ENCODE measurements around the gene TPI1. TPM values are rescaled to one million over a fixed set of nuclear protein-coding genes. Genes with fewer than 3 reads are reported as not detected.
A peak's percentile ranks its signal among the peaks of the same experiment; 100 is the strongest.

Gene TPI1
- total RNA-seq, 2 donors from 2014 or later: 694 to 1,875 TPM

DNA sequence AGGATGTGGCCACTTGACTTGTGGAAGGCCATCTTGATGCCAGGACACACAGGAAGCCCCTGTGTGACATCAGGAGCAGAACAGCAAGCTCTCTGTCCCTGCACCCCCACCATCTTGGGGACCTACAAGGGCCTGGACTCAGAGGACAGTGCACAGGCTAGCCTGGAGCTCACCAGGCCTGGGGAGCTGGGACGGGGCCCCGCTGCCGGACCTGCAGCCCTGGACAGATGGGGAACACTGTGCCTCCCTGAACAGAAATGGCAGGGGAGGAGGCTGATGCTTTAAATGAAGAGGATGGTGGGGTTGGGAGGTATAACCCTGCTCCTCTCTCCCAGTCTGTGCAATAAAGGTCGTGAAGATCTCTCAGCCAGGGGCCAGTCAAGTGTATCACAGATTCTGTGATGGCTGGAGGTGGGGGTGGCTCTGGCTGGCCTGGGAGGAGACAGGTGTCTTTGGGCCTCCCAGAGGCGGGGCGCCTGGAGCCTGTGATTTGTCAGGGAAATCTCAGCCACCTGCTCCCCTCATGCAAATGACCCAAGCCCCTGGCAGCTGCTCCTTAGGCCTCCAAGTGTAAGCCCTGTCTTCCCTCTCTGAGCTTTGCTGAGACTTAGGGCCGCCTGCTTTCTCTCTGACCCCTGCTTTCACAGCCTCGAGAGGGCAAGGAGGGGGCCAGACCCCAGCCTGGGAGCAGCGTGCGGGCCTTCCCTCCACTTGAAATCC is 27.7 kb upstream of the TPI1 start:
- H3K36me3 Mint-ChIP-seq: no peaks in the 10 kb centered on the region
- no peaks in the 10 kb centered on the region for H3K9me3 Mint-ChIP-seq
- DNase-seq (ENCODE audit: low spot score in 2 of 2) (no peak), ATAC-seq (no peak)
- H3K27ac Mint-ChIP-seq: no peak overlapping the region

DNA sequence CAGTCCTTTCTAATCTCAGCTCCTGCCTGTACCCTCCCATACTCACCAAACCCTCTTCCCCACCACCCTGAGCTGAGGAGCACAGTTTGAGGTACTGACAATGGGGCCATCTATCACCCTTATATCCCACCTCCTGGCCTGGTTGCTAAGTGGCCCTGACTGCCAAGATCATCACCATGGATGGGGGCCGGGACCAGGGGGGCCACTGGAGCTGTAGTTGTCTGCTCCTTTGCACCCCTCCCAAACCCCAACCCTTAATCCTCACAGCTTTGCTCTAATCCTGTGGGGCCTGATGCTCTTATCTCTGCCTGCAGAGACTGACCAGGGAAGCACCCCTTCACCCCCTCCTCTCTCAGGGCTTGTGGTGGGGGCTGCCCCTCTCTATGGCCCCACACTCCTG is 27.0 kb upstream of the TPI1 start:
- no peaks in the 10 kb centered on the region for H3K36me3 Mint-ChIP-seq
- DNase-seq (ENCODE audit: low spot score in 2 of 2) (no peak), ATAC-seq (no peak)
- no peak overlapping the region for H3K27ac Mint-ChIP-seq
- no peaks in the 10 kb centered on the region for H3K9me3 Mint-ChIP-seq

DNA sequence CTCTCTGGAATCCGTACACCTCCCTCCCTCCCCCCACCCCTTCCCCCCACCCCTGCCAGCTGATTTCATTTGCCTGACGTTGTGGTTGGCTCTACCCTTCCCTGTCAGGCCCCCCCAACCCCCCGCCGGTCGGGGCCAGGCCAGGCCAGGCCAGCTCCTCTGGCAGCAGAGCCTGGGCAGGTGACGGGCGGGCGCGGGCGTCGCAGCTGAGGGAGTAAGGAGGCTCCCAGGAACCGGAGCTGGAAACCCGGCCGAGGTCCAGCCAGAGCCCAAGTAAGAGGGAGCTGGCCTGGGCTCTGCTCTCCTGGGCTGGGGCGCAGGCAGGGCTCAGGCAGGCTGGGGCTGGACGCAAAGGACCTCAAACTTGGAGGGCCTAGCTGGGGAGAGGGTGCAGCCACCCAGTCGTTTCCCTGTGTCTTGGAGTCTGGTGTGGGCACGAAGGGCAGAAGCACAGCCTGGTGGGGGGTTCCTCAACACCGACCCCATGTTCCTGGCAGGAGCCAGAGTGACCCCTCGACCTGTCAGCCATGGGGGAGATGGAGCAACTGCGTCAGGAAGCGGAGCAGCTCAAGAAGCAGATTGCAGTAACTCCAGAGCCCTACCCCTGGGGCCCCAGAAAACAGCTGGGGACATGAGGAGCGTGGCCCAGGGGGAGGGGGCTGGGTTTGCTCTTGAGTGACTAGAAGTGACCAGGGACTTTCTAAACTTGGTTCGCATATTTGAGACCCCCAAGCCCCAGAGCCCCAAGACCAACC is 26.4 kb upstream of the TPI1 start, which contains the start of gene GNB3:
Gene GNB3 (plus strand): TSS at position 165 of the 755 bp plus-strand sequence. CDS start 363 bp downstream, at position 528.
- H3K9me3 Mint-ChIP-seq: no peaks in the 10 kb centered on the region
- H3K36me3 Mint-ChIP-seq: no peaks in the 10 kb centered on the region
- H3K27ac Mint-ChIP-seq: no peak within 1 kb of the TSS
- no peak for ATAC-seq
- DNase-seq (ENCODE audit: low spot score in 2 of 2): no peak

DNA sequence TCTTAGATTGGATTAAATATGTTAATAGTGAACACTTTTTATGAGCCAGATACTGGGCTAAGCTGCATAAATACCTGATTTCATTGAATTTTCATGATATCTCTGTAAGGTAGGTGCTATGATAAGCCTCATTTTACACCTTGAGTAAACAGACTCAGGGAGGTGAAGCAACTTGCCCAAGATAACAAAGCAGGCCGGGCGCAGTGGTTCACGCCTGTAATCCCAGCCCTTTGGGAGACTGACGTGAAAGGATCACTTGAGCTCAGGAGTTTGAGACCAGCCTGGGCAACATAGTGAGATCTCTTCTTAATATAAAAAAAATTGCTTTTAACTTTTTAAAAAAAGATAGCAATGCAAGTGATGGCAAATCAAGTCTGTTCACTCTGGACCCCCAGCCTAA is 25.3 kb upstream of the TPI1 start:
- Mint-ChIP-seq H3K9me3 (no peaks in the 10 kb centered on the region), H3K36me3 (no peaks in the 10 kb centered on the region), H3K27ac (no peak overlapping the region)
- ATAC-seq (no peak), DNase-seq (ENCODE audit: low spot score in 2 of 2) (no peak)

DNA sequence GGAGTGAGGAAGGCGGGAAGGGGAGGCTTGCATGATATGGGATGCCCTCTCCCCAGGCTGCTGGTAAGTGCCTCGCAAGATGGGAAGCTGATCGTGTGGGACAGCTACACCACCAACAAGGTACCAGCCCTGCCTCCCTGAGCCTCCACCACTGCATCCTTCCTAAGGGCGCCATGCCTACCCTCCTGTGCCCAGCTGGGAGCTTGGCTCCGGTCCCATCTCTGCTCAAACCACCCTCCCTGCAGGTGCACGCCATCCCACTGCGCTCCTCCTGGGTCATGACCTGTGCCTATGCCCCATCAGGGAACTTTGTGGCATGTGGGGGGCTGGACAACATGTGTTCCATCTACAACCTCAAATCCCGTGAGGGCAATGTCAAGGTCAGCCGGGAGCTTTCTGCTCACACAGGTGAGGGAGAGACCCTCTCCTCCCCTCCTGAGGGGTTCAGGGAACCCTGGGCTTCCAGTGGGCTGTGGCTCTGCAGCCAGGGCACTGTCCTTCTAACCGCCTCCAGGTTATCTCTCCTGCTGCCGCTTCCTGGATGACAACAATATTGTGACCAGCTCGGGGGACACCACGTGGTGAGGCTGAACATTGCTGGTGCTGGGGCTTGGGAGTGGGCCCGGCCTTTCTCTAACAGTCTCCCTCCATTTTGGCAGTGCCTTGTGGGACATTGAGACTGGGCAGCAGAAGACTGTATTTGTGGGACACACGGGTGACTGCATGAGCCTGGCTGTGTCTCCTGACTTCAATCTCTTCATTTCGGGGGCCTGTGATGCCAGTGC is 24.0 kb upstream of the TPI1 start:
- Mint-ChIP-seq H3K36me3 (peaks cover 0 to 8% of the 10 kb centered on the region in 2 donors), H3K9me3 (no peaks in the 10 kb centered on the region), H3K27ac (no peak overlapping the region)
- ATAC-seq: peak in 1 of 2 donors; percentile 17
- DNase-seq (ENCODE audit: low spot score in 2 of 2): no peak

DNA sequence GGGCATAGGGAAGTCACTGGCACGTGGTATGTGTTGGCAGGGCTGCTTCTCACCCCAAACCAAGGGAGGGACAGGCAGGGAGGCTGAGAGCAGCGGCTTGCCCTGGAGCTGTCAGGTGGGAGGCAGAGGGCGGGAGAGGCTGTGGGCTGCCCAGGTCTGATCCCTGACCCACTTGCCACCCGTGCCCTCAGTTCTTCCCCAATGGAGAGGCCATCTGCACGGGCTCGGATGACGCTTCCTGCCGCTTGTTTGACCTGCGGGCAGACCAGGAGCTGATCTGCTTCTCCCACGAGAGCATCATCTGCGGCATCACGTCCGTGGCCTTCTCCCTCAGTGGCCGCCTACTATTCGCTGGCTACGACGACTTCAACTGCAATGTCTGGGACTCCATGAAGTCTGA is 21.9 kb upstream of the TPI1 start:
- ATAC-seq (no peak), DNase-seq (ENCODE audit: low spot score in 2 of 2) (no peak)
- Mint-ChIP-seq H3K9me3 (no peaks in the 10 kb centered on the region), H3K36me3 (peaks cover 11 to 23% of the 10 kb centered on the region in 2 donors), H3K27ac (no peak overlapping the region)

DNA sequence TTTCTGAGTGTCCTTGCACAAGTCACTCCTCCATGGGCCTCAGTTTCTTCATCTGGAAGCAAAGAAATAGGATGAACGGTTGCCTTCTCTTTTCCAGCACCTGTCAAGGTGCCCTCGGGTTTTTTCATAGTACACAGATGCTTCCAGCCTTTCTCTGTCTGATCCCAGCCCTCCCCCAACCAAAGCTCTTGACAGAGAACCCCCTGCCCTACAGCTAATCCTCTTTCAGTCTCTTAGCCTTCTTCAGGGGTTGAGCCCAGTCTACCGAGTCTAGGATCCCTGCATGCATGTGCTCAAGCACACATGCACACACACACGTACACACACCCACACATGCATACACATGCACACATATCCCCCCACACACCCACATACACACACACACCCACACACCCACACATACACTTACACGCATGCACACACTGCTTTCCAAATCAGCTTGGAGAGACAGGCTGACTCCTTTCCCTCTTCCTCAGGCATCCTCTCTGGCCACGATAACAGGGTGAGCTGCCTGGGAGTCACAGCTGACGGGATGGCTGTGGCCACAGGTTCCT is 20.9 kb upstream of the TPI1 start:
- DNase-seq (ENCODE audit: low spot score in 2 of 2) (no peak), ATAC-seq (no peak)
- Mint-ChIP-seq H3K27ac (peak overlapping the region in 1 of 2 donors; percentile 52), H3K36me3 (peaks cover 21 to 25% of the 10 kb centered on the region in 2 donors), H3K9me3 (no peaks in the 10 kb centered on the region)

DNA sequence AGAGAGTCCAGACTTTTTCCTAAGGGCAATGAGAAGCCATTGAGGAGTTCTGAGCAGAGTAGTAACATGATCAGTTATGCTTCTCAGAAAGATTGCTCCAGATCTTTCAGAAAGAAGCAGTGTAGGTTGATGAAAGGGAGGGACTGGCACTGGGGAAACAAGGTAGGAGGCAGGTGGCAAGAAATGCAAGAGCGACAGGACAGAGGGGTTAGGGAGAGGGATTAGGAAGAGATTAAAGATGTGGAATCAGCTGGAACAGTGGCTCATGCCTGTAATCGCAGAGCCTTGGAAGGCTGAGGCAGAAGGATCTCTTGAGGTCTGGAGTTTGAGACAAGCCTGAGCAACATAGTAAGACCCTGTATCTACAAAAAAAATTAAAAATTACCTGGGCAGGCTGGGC is 19.7 kb upstream of the TPI1 start:
- Mint-ChIP-seq H3K9me3 (no peaks in the 10 kb centered on the region), H3K36me3 (peaks cover 21 to 25% of the 10 kb centered on the region in 2 donors), H3K27ac (peak overlapping the region in 1 of 2 donors; percentile 82)
- ATAC-seq: no peak
- no peak for DNase-seq (ENCODE audit: low spot score in 2 of 2)

DNA sequence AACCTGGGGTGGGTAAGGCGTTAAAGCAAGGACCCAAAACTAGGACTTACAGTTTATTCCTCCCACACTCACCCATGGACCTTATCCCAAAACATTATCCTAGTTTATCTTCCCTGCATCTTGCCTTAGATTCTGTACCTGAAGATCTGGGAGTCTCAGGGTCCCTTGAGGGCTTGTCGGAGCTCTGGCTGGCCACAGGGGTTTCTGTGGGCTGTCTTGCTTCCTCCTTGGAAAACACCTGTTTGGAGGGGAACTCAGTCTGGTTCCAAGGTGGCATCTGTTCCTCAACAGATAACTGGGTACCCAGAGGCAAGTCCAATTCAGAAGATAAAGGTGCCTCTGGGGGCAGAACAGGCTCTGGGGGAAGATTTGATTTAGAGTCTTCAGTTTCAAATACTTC is 17.9 kb upstream of the TPI1 start:
- DNase-seq (ENCODE audit: low spot score in 2 of 2) (no peak), ATAC-seq (no peak)
- peak overlapping the region; percentile 44 to 97 for H3K27ac Mint-ChIP-seq
- H3K9me3 Mint-ChIP-seq: no peaks in the 10 kb centered on the region
- peaks cover 32 to 35% of the 10 kb centered on the region in 2 donors for H3K36me3 Mint-ChIP-seq

DNA sequence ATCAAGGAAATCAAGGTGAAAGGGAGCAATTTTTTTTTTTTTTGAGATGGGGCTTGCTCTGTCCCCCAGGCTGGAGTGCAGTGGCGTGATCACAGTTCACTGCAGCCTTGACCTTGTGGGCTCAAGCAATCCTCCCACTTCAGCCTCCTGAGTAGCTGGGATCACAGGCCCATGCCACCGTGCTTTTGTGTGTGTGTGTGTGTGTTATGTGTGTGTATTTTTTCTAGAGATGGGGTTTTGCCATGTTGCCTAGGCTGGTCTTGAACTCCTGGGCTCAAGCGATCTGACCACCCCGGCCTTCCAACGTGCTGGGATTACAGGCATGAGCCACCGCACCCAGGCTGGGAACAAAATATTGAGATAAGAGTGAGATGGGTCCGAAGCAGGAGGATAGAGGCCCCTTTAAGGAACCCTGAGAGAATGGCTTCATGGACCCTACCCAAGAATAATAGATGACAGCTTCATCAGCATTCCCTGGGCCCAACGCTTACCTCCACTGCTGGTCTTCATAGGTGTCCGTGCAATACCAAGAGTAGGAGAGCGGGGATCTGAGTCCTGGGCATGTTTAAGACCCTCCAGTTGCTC is 17.3 kb upstream of the TPI1 start:
- Mint-ChIP-seq H3K27ac (peak overlapping the region; percentile 72 to 97), H3K36me3 (peaks cover 32 to 35% of the 10 kb centered on the region in 2 donors), H3K9me3 (no peaks in the 10 kb centered on the region)
- DNase-seq (ENCODE audit: low spot score in 2 of 2) (no peak), ATAC-seq (no peak)

DNA sequence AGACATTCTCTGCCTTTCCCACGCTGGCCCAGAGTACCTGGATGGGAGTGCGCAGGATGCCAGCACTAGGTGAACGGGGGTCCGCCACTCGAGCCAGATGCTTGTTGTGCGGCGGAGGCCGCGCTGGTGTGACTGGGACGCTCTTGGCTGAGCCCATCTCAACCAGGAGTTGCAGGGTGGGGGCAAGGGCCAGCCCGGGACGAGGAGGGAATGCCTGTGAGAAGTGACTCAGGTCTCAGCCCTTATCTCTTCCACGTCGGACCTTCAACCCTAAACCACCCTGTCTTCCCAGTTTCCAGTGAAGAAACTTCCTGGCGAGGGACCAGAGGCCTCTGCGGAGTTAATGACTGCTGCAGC is 16.6 kb upstream of the TPI1 start:
- Mint-ChIP-seq H3K27ac (peak overlapping the region; percentile 97 to 98), H3K9me3 (no peaks in the 10 kb centered on the region), H3K36me3 (peaks cover 35% of the 10 kb centered on the region in 2 donors)
- DNase-seq (ENCODE audit: low spot score in 2 of 2) (no peak), ATAC-seq (no peak)

DNA sequence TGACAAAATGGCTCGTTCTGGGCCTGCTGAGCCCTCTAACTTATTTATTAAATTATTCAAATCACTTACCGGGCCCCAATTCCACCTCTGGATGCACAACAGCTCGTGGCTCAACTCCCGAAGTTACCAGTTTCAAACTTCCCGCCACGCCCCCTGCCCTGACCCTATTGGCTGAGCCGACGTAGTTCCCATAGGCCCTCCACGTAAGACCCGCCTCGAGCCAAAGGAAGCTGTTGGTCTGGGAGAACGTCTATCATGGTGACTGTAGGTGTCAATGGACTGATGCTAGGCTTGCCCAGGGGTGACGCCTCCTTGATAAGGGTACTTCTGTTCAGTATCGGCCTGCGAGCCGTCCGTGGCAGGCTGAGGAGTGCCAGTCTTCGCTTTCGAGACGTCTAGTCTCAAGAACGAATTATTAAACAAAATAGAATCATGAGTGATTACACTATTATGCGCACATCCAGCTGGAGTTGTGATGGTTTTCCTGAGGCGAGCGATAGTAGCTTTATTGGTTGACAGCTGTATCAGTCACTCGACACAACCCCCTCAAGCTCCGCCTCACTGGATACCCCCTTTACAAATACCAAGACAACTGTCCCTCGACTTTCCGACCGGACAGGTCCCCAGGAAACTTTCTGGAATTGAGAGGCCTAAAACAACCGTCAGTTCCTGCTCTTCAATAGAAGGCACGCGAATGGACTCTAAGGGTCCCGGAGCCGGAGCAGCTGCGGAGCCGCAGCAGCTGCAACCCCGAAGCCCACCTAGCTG is 16.0 kb upstream of the TPI1 start, which contains the start of gene CDCA3:
Gene CDCA3 (minus strand): TSS at position 134 of the 768 bp plus-strand sequence. CDS start 334 bp downstream, outside the sequence.
- peak; percentile 94 to 95 for DNase-seq (ENCODE audit: low spot score in 2 of 2)
- Mint-ChIP-seq H3K9me3 (no peaks in the 10 kb centered on the region), H3K27ac (peak within 1 kb of the TSS; percentile 97 to 98), H3K36me3 (peaks cover 35 to 37% of the 10 kb centered on the region in 2 donors)
- ATAC-seq: peak; percentile 64 to 74

DNA sequence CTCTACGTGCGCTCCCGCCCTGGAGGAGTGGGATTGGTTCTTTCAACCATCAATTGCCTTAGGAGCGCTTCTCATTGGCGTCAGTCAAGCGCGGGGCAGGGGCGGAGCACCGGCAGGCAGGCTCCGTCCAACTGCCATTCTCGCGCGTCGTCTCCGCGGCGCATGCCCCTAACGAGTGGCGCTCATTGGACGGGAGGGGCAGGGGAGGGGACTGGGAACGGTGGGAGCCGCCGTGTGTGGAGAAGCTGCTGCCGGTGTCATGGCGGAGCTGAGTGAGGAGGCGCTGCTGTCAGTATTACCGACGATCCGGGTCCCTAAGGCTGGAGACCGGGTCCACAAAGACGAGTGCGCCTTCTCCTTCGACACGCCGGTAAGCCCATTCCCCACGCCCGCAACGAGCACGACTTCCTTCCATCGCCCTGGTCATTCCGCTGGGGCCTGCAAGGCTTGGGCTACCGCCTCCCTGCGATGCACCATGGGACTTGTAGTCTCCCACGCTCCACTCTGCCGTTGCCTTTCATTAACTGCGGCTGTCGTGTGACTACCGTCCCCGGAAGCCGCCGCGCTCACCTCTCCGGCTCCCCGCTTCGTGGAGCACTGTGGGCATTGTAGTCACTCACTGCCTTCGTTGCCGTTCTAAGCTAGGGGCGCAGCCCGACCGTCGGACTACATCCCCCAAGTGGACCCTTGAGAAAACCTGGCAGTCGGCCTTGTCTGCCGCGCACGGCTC is 15.2 kb upstream of the TPI1 start, which contains the start of gene USP5:
Gene USP5 (plus strand): TSS at position 230 of the 730 bp plus-strand sequence. CDS start 30 bp downstream, at position 260.
- DNase-seq (ENCODE audit: low spot score in 2 of 2): peak; percentile 95 to 98
- ATAC-seq: peak; percentile 82
- H3K9me3 Mint-ChIP-seq: no peaks in the 10 kb centered on the region
- H3K36me3 Mint-ChIP-seq: peaks cover 35 to 37% of the 10 kb centered on the region in 2 donors
- peak within 1 kb of the TSS; percentile 97 to 98 for H3K27ac Mint-ChIP-seq

DNA sequence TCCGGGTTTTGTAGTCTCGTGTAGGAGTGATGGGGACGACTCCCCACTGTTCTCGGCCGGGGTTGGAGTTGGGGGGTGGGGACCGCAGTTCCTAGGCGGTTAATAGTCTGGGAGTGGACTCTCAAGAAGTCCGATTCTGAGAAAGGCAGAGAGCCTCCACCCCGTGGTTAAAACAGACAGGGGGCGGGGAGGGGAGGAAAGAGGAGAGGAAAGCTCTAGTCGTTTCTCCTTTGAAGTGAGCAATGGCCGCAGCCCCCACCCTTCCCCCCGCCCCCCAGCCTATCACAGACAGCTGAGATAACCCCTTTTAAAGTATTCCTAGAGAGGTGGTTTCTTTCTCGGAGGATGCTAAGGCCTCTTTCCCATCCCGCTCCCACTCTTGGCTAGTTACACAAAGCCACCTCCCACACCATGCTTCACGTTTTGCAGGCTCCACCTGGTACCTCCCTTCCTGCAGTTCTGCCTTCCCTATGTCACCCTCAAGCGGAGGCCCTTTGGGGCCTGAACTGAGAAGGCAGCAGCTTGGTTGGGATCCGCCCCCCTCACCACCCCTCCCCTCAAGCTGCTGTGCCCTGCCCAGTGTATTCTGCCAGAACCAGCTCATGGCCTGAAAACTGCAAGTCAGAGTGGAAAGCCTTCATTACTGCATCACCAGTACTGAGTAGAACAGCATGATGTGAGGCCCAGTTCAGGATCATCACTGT is 14.5 kb upstream of the TPI1 start:
- H3K27ac Mint-ChIP-seq: peak overlapping the region; percentile 96 to 97
- DNase-seq (ENCODE audit: low spot score in 2 of 2) (peak in 1 of 2 donors; percentile 66), ATAC-seq (peak in 1 of 2 donors; percentile 30)
- H3K36me3 Mint-ChIP-seq: peaks cover 35 to 44% of the 10 kb centered on the region in 2 donors
- H3K9me3 Mint-ChIP-seq: no peaks in the 10 kb centered on the region

Data from activated naive CD4-positive, alpha-beta T cell treated with anti-CD3 and anti-CD28 coated beads, Interleukin-2, amount 50 U/mL, for 72 hours (primary cell).